Brain microvascular endothelial cell (primary cell): Measurements from ENCODE around the gene MYO1A.
A peak's percentile ranks its signal among the peaks of the same experiment; 100 is the strongest.

Source experiments
- DNase-seq: peaks from one replicate; pipeline ENCODE4 v3.0.0-alpha.2; 2020
- H3K27ac ChIP-seq: fragments of 250-450 bp; sonication (Bioruptor Pico); 2 replicates; pipeline ENCODE4 v1.5.1; 2020; ENCODE audit warnings: mild to moderate bottlenecking, moderate library complexity
- H3K27me3 ChIP-seq: fragments of 250-450 bp; sonication (Bioruptor Pico); replicated peaks from 2 replicates; pipeline ENCODE4 v1.5.1; 2020; ENCODE audit warnings: mild to moderate bottlenecking
- H3K36me3 ChIP-seq: fragments of 250-450 bp; sonication (Bioruptor Pico); replicated peaks from 2 replicates; pipeline ENCODE4 v1.5.1; 2020; ENCODE audit warnings: mild to moderate bottlenecking
- H3K4me3 ChIP-seq: 2 replicates; pipeline ENCODE4 v1.5.1; 2011; ENCODE audit warnings: low read depth, mild to moderate bottlenecking, control low read depth, low read length, moderate library complexity
- in situ Hi-C: cut with HindIII; loops from 2 replicates; pipeline ENCODE4 v1.10.0; 2017; ENCODE audit warnings: low sequenced_read_pairs, low pct_ligation_motif_present
- TF ChIP-seq, protein P1 (sequence below): IDR thresholded peaks from 2 replicates; pipeline ENCODE4 v1.5.1; 2011; ENCODE audit warnings: low read depth, mild to moderate bottlenecking, moderate library complexity, low read length, control low read depth, inconsistent platforms; ENCODE audit errors: missing control alignments

The MYO1A gene

DNA sequence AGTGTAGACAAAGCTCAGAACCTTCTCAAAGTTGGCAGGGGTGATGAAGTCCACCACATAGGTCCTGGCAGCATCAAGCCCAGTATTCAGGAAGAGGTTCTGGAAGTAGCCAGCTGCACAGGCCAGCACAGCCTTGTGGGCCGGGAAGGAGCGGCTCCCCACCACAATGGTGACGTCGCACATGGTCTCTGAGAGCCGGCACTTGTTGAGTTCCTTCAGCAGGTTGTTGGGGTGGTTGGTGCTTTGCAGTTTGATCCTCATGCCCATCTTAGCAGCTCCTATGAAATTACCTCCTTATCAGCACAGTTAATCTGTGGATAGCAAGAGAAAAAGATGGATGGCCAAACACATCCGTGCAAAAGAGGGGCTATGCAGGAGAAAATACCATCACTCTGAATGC lies 45.3 kb downstream of the MYO1A start:
- TF ChIP-seq, protein P1, sequence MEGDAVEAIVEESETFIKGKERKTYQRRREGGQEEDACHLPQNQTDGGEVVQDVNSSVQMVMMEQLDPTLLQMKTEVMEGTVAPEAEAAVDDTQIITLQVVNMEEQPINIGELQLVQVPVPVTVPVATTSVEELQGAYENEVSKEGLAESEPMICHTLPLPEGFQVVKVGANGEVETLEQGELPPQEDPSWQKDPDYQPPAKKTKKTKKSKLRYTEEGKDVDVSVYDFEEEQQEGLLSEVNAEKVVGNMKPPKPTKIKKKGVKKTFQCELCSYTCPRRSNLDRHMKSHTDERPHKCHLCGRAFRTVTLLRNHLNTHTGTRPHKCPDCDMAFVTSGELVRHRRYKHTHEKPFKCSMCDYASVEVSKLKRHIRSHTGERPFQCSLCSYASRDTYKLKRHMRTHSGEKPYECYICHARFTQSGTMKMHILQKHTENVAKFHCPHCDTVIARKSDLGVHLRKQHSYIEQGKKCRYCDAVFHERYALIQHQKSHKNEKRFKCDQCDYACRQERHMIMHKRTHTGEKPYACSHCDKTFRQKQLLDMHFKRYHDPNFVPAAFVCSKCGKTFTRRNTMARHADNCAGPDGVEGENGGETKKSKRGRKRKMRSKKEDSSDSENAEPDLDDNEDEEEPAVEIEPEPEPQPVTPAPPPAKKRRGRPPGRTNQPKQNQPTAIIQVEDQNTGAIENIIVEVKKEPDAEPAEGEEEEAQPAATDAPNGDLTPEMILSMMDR = no peak
- Histone ChIP-seq H3K27ac (no peak overlapping the region), H3K4me3 (no peak overlapping the region), H3K36me3 (peaks cover 23% of the 10 kb centered on the region), H3K27me3 (no peaks in the 10 kb centered on the region)
- DNase-seq = no peak
- in situ Hi-C loops = no loop called here

DNA sequence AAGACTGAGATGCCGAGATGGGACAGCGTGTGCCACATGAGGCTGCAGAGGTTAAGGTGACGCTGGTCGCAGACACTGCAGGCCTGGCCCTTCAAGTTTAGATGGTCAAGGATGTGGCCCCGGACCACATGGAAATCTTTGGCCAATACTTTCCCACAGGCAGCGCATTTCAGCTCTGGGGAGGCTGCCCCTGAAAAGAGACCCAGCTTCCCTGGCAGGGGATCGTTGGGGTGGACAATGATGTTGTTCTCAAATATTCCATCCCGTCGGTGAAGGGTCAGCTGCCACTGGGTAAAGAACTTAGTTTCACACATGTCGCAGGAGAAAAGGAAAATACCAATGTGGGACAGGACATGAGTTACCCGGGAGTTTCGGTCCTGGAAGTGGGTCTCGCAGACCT lies 46.5 kb downstream of the MYO1A start:
- Histone ChIP-seq H3K27ac (no peak overlapping the region), H3K27me3 (no peaks in the 10 kb centered on the region), H3K36me3 (peaks cover 23% of the 10 kb centered on the region), H3K4me3 (no peak overlapping the region)
- TF ChIP-seq, protein P1 = no peak
- DNase-seq = no peak
- in situ Hi-C loops = no loop called here

DNA sequence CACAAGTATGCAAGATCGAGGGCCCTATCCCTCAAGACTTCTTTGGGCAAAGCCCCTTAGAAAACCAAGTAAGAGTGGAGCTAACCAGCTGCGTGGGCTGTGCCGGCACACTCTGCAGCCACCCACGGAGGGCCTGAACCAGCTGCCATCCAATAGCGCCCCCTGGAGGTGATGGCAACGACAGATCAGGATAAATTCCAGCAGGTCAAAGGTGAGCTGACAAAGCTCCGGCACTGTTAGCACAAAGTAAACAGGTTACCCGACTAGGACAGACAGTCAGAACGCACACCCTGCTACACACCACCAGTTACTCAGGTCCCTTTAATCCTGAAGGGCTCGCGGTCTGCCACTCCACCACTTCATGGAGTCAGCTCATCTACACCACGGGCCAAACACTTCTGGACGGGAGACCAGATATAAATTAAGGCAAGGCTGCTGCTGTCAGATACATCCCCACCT lies 48.5 kb downstream of the MYO1A start:
- TF ChIP-seq, protein P1 = peak; percentile 83
- in situ Hi-C loops = no loop called here
- Histone ChIP-seq H3K27ac (no peak overlapping the region), H3K36me3 (peaks cover 23% of the 10 kb centered on the region), H3K4me3 (no peak overlapping the region), H3K27me3 (no peaks in the 10 kb centered on the region)
- peak; percentile 47 for DNase-seq

GRCh38 chr12:57000393-57000792 lies 49.5 kb downstream of the MYO1A start:
- TF ChIP-seq, protein P1 = no peak
- Histone ChIP-seq H3K27ac (no peak overlapping the region), H3K36me3 (peaks cover 22% of the 10 kb centered on the region), H3K4me3 (no peak overlapping the region), H3K27me3 (no peaks in the 10 kb centered on the region)
- no peak for DNase-seq
- in situ Hi-C loops = no loop called here

- no peaks in the 10 kb centered on the region for H3K27me3 ChIP-seq
- no peak for DNase-seq
- H3K27ac ChIP-seq = no peak overlapping the region
- TF ChIP-seq, protein P1 = no peak
- peaks cover 22% of the 10 kb centered on the region for H3K36me3 ChIP-seq
- H3K4me3 ChIP-seq = no peak overlapping the region
- in situ Hi-C loops = loop anchor here (25.0 kb wide), 1 partner anchor 237 kb away; the partner anchor contains the start of genes HSD17B6 and PRIM1
These were observed 50.5 kb downstream of the MYO1A start for GRCh38 chr12:56999456-56999855.

GRCh38 chr12:56998981-56999380 lies 50.9 kb downstream of the MYO1A start:
- no peak for DNase-seq
- Histone ChIP-seq H3K27me3 (no peaks in the 10 kb centered on the region), H3K4me3 (no peak overlapping the region), H3K36me3 (peaks cover 19% of the 10 kb centered on the region), H3K27ac (no peak overlapping the region)
- TF ChIP-seq, protein P1 = no peak
- in situ Hi-C loops = loop anchor here (25.0 kb wide), 1 partner anchor 237 kb away; the partner anchor contains the start of genes HSD17B6 and PRIM1
